CD14-positive monocyte (primary cell): Measurements from ENCODE around the gene TMEM190. TPM values are rescaled to one million over a fixed set of nuclear protein-coding genes. Genes with fewer than 3 reads are reported as not detected.

Experiments
- DNase-seq, 3 donors: peaks; one replicate each; pipeline ENCODE4 v3.0.0-alpha.2; 2011 to 2022
- H2AFZ ChIP-seq: 2 replicates; pipeline ENCODE4 v1.6.0; 2012; ENCODE audit warnings: mild to moderate bottlenecking, low read depth, low read length, inconsistent platforms; ENCODE audit not compliant: insufficient read depth, poor library complexity, severe bottlenecking
- H3K27ac ChIP-seq, 2 donors: 1 replicate in 1 of 2; 2 replicates in 1 of 2; pipeline ENCODE4 v1.5.1; 2012 to 2013; ENCODE audit warnings: low read length in 2 of 2, control low read depth in 1 of 2, inconsistent platforms in 1 of 2, low read depth in 1 of 2, mild to moderate bottlenecking in 1 of 2
- H3K27me3 ChIP-seq, 2 donors: one replicate each; pipeline versions ENCODE4 v1.6.0 to v1.6.1; 2011 to 2013; ENCODE audit warnings: low read length in 2 of 2; ENCODE audit not compliant: control insufficient read depth in 2 of 2, insufficient read depth in 2 of 2
- H3K36me3 ChIP-seq, 2 donors: replicated peaks in 1 of 2; 1 replicate in 1 of 2; 2 replicates in 1 of 2; pipeline versions ENCODE4 v1.5.1 to v1.6.1; 2012 to 2013; ENCODE audit warnings: low read length in 2 of 2, control low read depth in 1 of 2, inconsistent platforms in 1 of 2, mild to moderate bottlenecking in 1 of 2; ENCODE audit not compliant: insufficient read depth in 2 of 2, control insufficient read depth in 1 of 2
- H3K4me1 ChIP-seq, 2 donors: 1 replicate in 1 of 2; 2 replicates in 1 of 2; pipeline versions ENCODE4 v1.5.1 to v1.6.1; 2012 to 2013; ENCODE audit warnings: low read length in 2 of 2, control low read depth in 1 of 2, inconsistent platforms in 1 of 2, mild to moderate bottlenecking in 1 of 2, moderate library complexity in 1 of 2; ENCODE audit not compliant: insufficient read depth in 2 of 2, control insufficient read depth in 1 of 2
- H3K4me2 ChIP-seq: replicated peaks from 2 replicates; pipeline ENCODE3; 2012; ENCODE audit warnings: low read length, moderate library complexity, mild to moderate bottlenecking; ENCODE audit not compliant: poor library complexity, severe bottlenecking; ENCODE audit errors: extremely low read depth
- H3K4me3 ChIP-seq, 3 experiments: fragments of 200-600 bp in 1 of 3; sonication (generic) in 1 of 3; replicated peaks in 1 of 3; 1 replicate in 2 of 3; 2 replicates in 1 of 3; pipeline ENCODE4 v1.5.1; 2011 to 2013; ENCODE audit warnings: low read length in 3 of 3, mild to moderate bottlenecking in 3 of 3, control low read depth in 2 of 3, low read depth in 2 of 3, inconsistent platforms in 1 of 3, moderate library complexity in 1 of 3
- H3K79me2 ChIP-seq: 2 replicates; pipeline ENCODE4 v1.6.0; 2012; ENCODE audit warnings: mild to moderate bottlenecking, control low read depth, inconsistent platforms, low read length, moderate library complexity; ENCODE audit not compliant: insufficient read depth
- H3K9ac ChIP-seq: 2 replicates; pipeline ENCODE4 v1.6.0; 2017; ENCODE audit warnings: low read length, mild to moderate bottlenecking; ENCODE audit not compliant: insufficient read depth, poor library complexity, severe bottlenecking
- H3K9me3 ChIP-seq, 2 donors: replicated peaks in 1 of 2; 1 replicate in 1 of 2; 2 replicates in 1 of 2; pipeline versions ENCODE4 v1.5.1 to v1.6.1; 2012 to 2013; ENCODE audit warnings: low read length in 2 of 2, control low read depth in 1 of 2; ENCODE audit not compliant: control insufficient read depth in 1 of 2, insufficient read depth in 1 of 2
- H4K20me1 ChIP-seq: 2 replicates; pipeline ENCODE4 v1.6.0; 2012; ENCODE audit warnings: mild to moderate bottlenecking, low read length, control low read depth, moderate library complexity; ENCODE audit not compliant: insufficient read depth
- H3K27ac Mint-ChIP-seq, 7 donors: one replicate each; pipeline ENCODE4 v1.8.0; 2020; ENCODE audit warnings: mild to moderate bottlenecking in 7 of 7, mixed read lengths in 7 of 7, moderate library complexity in 6 of 7, inconsistent platforms in 2 of 7
- H3K27me3 Mint-ChIP-seq, 3 donors: one replicate each; pipeline ENCODE4 v1.8.0; 2021 to 2022; ENCODE audit warnings: low read depth in 3 of 3, mild to moderate bottlenecking in 3 of 3, mixed read lengths in 3 of 3, moderate library complexity in 3 of 3, inconsistent platforms in 1 of 3
- H3K36me3 Mint-ChIP-seq, 2 donors: one replicate each; pipeline ENCODE4 v1.8.0; 2020; ENCODE audit warnings: mixed read lengths in 2 of 2, inconsistent platforms in 1 of 2, mild to moderate bottlenecking in 1 of 2
- H3K4me1 Mint-ChIP-seq: one replicate; pipeline ENCODE4 v1.8.0; 2020; ENCODE audit warnings: mild to moderate bottlenecking, mixed read lengths
- H3K4me3 Mint-ChIP-seq, 2 donors: one replicate each; pipeline ENCODE4 v1.8.0; 2020; ENCODE audit warnings: mild to moderate bottlenecking in 2 of 2, mixed read lengths in 2 of 2, moderate library complexity in 1 of 2
- H3K9me3 Mint-ChIP-seq, 7 donors: one replicate each; pipeline ENCODE4 v1.8.0; 2020 to 2022; ENCODE audit warnings: mixed read lengths in 7 of 7, mild to moderate bottlenecking in 6 of 7, moderate library complexity in 6 of 7, inconsistent platforms in 2 of 7
- WGBS: methylation state at CpG from one replicate; pipeline ENCODE4 v1.1.5; 2013; ENCODE audit warnings: missing lambda C conversion rate; ENCODE audit not compliant: insufficient coverage; 5-methylcytosine and 5-hydroxymethylcytosine counted together
- intact Hi-C, 2 donors: fragments of 100-400 bp; cut with micrococcal nuclease; formaldehyde crosslinking; loops; one replicate each; pipeline versions ENCODE4 v1.15.0 to v1.15.1; 2023
- polyA plus RNA-seq, 3 donors: library from polyadenylated mRNA; depleted of rRNA in 1 of 3; unstranded in 2 of 3; stranded (reverse) in 1 of 3; fragments of 300-500 nt in 2 of 3; fragments of >200 nt in 1 of 3; fragmentation: Illumina TruSeq in 2 of 3; gene quantifications; 1 replicate in 2 of 3; 2 replicates in 1 of 3; pipeline ENCODE4 v1.2.3, GENCODE V29; 2012 to 2021
- TF ChIP-seq, protein P1 (sequence below): fragments of 200-600 bp; IDR thresholded peaks from one replicate; pipeline ENCODE4 v1.8.0; 2022; ENCODE audit warnings: antibody characterized with exemption, mild to moderate bottlenecking

The TMEM190 gene
- polyA plus RNA-seq, 3 donors: not detected

DNA sequence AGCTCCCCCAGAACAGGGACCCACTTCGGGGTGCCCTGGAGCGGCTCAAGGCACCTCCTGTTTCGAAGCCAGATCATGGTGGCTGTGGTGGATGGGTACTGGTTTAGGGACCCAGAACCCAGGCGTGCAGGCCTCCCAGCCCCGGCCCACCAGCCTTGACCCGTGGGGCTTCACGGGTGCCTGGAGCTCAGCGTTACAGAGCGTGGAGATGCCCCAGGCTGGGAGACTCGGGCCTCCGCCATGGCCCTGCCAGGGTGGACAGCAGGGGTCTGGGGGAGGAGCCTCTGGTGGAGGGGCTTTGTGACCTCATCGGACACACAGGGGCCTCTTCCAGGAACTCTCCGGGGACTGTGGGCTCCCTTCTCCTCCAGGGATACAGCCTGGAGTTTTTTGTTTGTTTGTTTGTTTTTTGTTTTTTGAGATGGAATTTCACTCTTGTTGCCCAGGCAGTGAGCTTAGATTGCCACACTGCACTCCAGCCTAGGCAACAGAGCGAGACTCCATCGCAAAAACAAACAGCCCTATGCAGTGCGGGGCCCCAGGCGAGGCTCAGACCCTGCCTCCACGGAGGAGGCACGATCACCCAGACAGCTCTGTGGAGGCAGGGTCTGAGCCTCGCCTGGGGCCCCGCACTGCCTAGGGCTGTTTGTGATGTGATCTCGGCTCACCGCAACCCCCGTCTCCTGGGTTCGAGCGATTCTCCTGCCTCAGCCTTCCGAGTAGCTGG lies 13.5 kb upstream of the TMEM190 start, which contains the start of gene GARIN5B:
Gene GARIN5B, minus strand, starts transcription at position 271 of the 727 bp plus-strand sequence. Its CDS starts 194 bp downstream, at position 77.
- no peak within 1 kb of the TSS for H3K4me3 Mint-ChIP-seq
- Histone ChIP-seq H4K20me1 (no peaks in the 10 kb centered on the region), H3K27ac (no peak within 1 kb of the TSS), H3K4me3 (no peak within 1 kb of the TSS), H3K79me2 (no peaks in the 10 kb centered on the region), H3K9ac (no peak within 1 kb of the TSS), H3K9me3 (no peaks in the 10 kb centered on the region), H2AFZ (no peak within 1 kb of the TSS), H3K36me3 (no peaks in the 10 kb centered on the region), H3K4me1 (no peaks in the 10 kb centered on the region), H3K27me3 (peaks cover under 1 to 6% of the 10 kb centered on the region in 2 donors), H3K4me2 (no peak within 1 kb of the TSS)
- DNase-seq: no peak
- TF ChIP-seq, protein P1, sequence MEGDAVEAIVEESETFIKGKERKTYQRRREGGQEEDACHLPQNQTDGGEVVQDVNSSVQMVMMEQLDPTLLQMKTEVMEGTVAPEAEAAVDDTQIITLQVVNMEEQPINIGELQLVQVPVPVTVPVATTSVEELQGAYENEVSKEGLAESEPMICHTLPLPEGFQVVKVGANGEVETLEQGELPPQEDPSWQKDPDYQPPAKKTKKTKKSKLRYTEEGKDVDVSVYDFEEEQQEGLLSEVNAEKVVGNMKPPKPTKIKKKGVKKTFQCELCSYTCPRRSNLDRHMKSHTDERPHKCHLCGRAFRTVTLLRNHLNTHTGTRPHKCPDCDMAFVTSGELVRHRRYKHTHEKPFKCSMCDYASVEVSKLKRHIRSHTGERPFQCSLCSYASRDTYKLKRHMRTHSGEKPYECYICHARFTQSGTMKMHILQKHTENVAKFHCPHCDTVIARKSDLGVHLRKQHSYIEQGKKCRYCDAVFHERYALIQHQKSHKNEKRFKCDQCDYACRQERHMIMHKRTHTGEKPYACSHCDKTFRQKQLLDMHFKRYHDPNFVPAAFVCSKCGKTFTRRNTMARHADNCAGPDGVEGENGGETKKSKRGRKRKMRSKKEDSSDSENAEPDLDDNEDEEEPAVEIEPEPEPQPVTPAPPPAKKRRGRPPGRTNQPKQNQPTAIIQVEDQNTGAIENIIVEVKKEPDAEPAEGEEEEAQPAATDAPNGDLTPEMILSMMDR: no peak
- H3K27ac Mint-ChIP-seq: no peak within 1 kb of the TSS
- no peaks in the 10 kb centered on the region for H3K4me1 Mint-ChIP-seq
- 94% methylated on average over 20 of the region's 27 CpGs for WGBS
- peaks cover 4 to 25% (median 22%) of the 10 kb centered on the region in 3 donors for H3K27me3 Mint-ChIP-seq
- H3K9me3 Mint-ChIP-seq: peaks cover 0 to 2% (median 0%) of the 10 kb centered on the region in 7 donors
- H3K36me3 Mint-ChIP-seq: no peaks in the 10 kb centered on the region
- intact Hi-C loops: no loop called here

GRCh38 chr19:55365245-55365644 lies 11.4 kb upstream of the TMEM190 start:
- H2AFZ ChIP-seq: no peak overlapping the region
- peaks cover 4 to 6% of the 10 kb centered on the region in 2 donors for H3K4me1 ChIP-seq
- TF ChIP-seq, protein P1: no peak
- H3K36me3 ChIP-seq: no peaks in the 10 kb centered on the region
- no peak overlapping the region for H3K4me2 ChIP-seq
- H3K9ac ChIP-seq: no peak overlapping the region
- Mint-ChIP-seq H3K27me3 (peaks cover 18 to 38% (median 31%) of the 10 kb centered on the region in 3 donors), H3K4me3 (no peak overlapping the region), H3K9me3 (peaks cover 0 to 12% (median 2%) of the 10 kb centered on the region in 7 donors), H3K36me3 (no peaks in the 10 kb centered on the region), H3K4me1 (peaks cover 3% of the 10 kb centered on the region), H3K27ac (no peak overlapping the region)
- peaks cover 19 to 24% of the 10 kb centered on the region in 2 donors for H3K27me3 ChIP-seq
- no peak for DNase-seq
- H4K20me1 ChIP-seq: no peaks in the 10 kb centered on the region
- H3K27ac ChIP-seq: no peak overlapping the region
- peaks cover 0 to 2% of the 10 kb centered on the region in 2 donors for H3K9me3 ChIP-seq
- WGBS: 97% methylated on average over 7 of the region's 8 CpGs
- intact Hi-C loops: no loop called here
- no peaks in the 10 kb centered on the region for H3K79me2 ChIP-seq
- H3K4me3 ChIP-seq: no peak overlapping the region
